HEK293T (cell line): ENCODE results near the gene SNCAIP.

Source experiments
- FOXM1 ChIP-seq: fragments of 450-650 bp; IDR thresholded peaks from 2 replicates; pipeline ENCODE4 v1.6.1; 2017; ENCODE audit warnings: mild to moderate bottlenecking, borderline replicate concordance
- L3MBTL2 ChIP-seq: fragments of 450-650 bp; conservative IDR thresholded peaks from 2 replicates; pipeline ENCODE4 v1.6.1; 2016; ENCODE audit warnings: mild to moderate bottlenecking
- LEF1 ChIP-seq: fragments of 450-650 bp; IDR thresholded peaks from 2 replicates; pipeline ENCODE4 v1.6.1; 2017; ENCODE audit warnings: mild to moderate bottlenecking, borderline replicate concordance
- NFRKB ChIP-seq: fragments of 450-650 bp; IDR thresholded peaks from 2 replicates; pipeline ENCODE4 v1.6.1; 2016; ENCODE audit warnings: mild to moderate bottlenecking, moderate library complexity
- PKNOX1 ChIP-seq: fragments of 450-650 bp; IDR thresholded peaks from 2 replicates; pipeline ENCODE4 v1.6.1; 2016
- SP1 ChIP-seq: fragments of 450-650 bp; IDR thresholded peaks from 2 replicates; pipeline ENCODE4 v1.6.1; 2017
- TARDBP ChIP-seq: fragments of 450-650 bp; IDR thresholded peaks from 2 replicates; pipeline ENCODE4 v1.6.1; 2016

GRCh38 chr5:122283592-122283991 is 28.4 kb upstream of the SNCAIP start:
- TF ChIP-seq NFRKB (no peak), SP1 (no peak), LEF1 (no peak), TARDBP (no peak), PKNOX1 (no peak), L3MBTL2 (no peak), FOXM1 (no peak)
